NCI-H2196 (cell line): Measurements from ENCODE around the gene SLC35F4.
"Not testable (repeated sequence)": the region's sequence is repeated elsewhere in the genome, so short reads cannot be mapped to it uniquely, and the experiment has no call there.

Source experiments
- DNase-seq: peaks from one replicate; lab custom pipeline; 2025; ENCODE audit not compliant: unreplicated experiment; lab: John Stamatoyannopoulos, UW

The SLC35F4 gene

GRCh38 chr14:57809808-57810207, 56.1 kb downstream of the SLC35F4 start:
- DNase-seq, result no peak

GRCh38 chr14:57797160-57797559, 68.7 kb downstream of the SLC35F4 start:
- DNase-seq, result no peak

GRCh38 chr14:57796556-57796955, 69.3 kb downstream of the SLC35F4 start:
- no peak for DNase-seq

- no peak for DNase-seq
Measured at GRCh38 chr14:57785058-57785457, 80.8 kb downstream of the SLC35F4 start.

GRCh38 chr14:57771801-57772200, 94.1 kb downstream of the SLC35F4 start:
- no peak for DNase-seq

GRCh38 chr14:57769863-57770523, 95.9 kb downstream of the SLC35F4 start:
- DNase-seq, result no peak

- no peak for DNase-seq
Measured at GRCh38 chr14:57761800-57762199, 104.1 kb downstream of the SLC35F4 start.

GRCh38 chr14:57760896-57761295, 105.0 kb downstream of the SLC35F4 start:
- DNase-seq, result no peak

GRCh38 chr14:57755018-57755521, 110.8 kb downstream of the SLC35F4 start:
- no peak for DNase-seq

GRCh38 chr14:57754527-57754926, 111.4 kb downstream of the SLC35F4 start:
- no peak for DNase-seq

- no peak for DNase-seq
Measured at GRCh38 chr14:57753821-57754220, 112.1 kb downstream of the SLC35F4 start.

GRCh38 chr14:57752142-57752695, 113.7 kb downstream of the SLC35F4 start:
- DNase-seq, result not testable (repeated sequence)

GRCh38 chr14:57751400-57751799, 114.5 kb downstream of the SLC35F4 start:
- no peak for DNase-seq

- DNase-seq, result no peak
Measured at GRCh38 chr14:57749267-57749666, 116.6 kb downstream of the SLC35F4 start.

- no peak for DNase-seq
Measured at GRCh38 chr14:57748279-57748678, 117.6 kb downstream of the SLC35F4 start.

- DNase-seq, result peak; percentile 35
Measured at GRCh38 chr14:57747036-57747435, 118.9 kb downstream of the SLC35F4 start.

GRCh38 chr14:57746563-57746962, 119.3 kb downstream of the SLC35F4 start:
- DNase-seq, result no peak

GRCh38 chr14:57739516-57739915, 126.4 kb downstream of the SLC35F4 start:
- DNase-seq, result no peak

- DNase-seq, result no peak
Measured at GRCh38 chr14:57737598-57737997, 128.3 kb downstream of the SLC35F4 start.

- DNase-seq, result no peak
Measured at GRCh38 chr14:57736391-57736790, 129.5 kb downstream of the SLC35F4 start.

- no peak for DNase-seq
Measured at GRCh38 chr14:57735276-57735675, 130.6 kb downstream of the SLC35F4 start.

GRCh38 chr14:57732463-57733285, 133.2 kb downstream of the SLC35F4 start:
- DNase-seq, result no peak
